HG03442 (cell line): Measurements from ENCODE around the gene PICK1.
"Not testable (repeated sequence)": the region's sequence is repeated elsewhere in the genome, so short reads cannot be mapped to it uniquely, and the experiment has no call there.

Experiments
- ATAC-seq: cut with Tn5 transposase; IDR thresholded peaks from one replicate; pipeline ENCODE4 v1.9.1; 2021; ENCODE audit warnings: mild to moderate bottlenecking, moderate library complexity; ENCODE audit not compliant: unreplicated experiment

PICK1 gene

DNA sequence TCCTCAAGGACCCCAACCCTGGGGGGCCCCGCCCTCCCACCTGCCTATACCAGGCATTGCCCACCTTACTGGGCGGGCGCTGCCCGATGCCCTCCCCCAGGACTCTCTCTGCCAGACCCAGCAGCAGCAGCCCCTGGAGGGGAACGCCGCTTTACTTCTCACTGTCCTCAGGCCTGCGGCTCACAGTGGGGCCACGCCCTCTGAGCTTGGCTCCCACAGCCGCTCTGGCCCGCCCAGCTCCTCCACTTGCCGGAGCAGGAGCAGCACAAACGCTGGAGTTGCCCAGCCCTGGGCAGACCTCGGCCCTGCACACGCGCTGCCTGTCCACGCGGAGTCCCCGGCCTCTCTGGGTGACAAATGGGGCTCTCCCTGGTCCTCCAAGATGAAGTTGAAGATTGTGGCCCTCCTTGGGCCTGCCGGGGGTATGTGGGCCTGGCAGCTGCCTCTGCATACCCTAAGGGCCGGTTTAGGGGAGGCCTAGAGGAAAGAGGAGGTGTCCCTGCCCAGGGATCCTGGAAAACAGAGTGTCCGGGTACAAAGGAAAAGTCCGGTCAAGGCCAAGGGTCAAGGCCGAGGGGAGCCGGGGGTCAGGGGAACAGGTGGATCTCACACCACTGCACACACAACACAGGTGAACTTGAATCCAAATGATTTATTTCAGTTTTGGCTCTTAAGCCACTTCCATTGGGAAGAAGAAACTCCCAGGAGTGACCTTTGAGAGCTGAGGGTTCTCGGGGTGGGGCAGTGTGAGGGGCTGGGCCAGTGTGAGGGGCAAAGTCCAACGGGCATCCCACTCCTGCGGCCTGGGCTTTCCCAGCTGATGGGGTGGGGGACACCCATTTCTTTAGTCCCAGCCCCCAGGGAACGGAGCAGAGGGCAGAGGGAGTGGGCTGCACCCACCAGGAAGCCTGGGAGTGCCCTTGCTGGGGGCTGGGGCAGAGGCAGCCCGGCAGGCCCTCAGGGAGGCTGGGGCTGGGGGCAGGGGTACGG is 54.0 kb downstream of the PICK1 start:
- no peak for ATAC-seq

DNA sequence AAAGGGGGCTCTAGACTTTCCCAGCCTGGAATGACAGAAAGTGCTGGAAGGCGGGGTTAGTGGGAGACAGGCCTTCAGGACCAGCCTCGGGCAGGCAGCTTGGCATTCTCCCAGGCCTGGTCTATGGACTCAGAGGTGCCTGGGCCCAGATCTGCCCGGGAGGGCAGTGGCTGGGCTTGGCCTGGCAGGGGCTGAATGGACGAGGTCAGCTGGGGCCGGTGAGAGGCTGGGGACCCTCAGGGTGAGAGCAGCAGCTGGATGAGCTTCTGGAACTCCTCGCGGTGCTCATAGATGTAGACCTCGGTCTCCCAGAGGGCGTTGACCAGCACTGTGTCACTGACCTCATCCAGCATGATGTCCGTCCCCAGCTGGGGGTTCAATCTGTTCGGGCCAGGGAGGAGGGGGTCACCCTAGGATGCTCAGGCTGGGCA is 54.7 kb downstream of the PICK1 start:
- no peak for ATAC-seq

GRCh38 chr22:38112381-38112780 is 55.2 kb downstream of the PICK1 start:
- ATAC-seq, result no peak

GRCh38 chr22:38114484-38115398 is 57.5 kb downstream of the PICK1 start:
- no peak for ATAC-seq

- ATAC-seq, result no peak
These were observed 58.4 kb downstream of the PICK1 start for GRCh38 chr22:38115423-38116205.

DNA sequence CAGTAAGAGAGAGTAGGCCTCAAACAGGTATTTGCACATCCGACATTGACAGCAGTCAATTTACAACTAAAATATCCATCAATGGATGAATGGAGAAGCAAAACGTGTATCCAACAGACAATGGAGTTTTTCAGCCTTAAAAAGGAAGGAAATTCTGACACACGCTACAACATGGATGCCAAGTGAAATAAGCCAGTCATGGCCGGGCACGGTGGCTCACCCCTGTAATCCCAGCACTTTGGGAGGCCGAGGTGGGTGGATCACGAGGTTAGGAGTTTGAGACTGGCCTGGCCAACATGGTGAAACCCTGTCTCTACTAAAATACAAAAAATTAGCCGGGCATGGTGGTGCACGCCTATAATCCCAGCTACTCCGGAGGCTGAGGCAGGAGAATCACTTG is 60.4 kb downstream of the PICK1 start:
- ATAC-seq, result not testable (repeated sequence)

DNA sequence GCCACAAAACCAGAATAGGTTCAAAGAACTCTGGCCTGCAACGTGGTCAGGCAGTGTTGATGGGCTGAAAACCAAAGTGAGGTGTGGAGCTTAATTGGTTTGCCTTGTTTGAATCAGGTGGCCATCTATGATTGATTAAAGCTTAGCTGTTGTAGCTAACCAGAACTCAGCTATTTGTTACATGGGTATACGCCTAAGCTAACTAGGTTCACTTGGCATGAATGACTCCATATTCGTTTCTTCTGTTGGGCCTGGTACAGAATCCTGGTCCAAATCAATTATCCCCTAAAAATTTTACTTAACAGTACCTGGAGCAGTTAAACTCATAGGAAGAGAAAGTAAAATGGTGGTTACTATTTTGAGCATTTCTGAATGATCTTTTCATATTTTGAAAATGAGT is 61.0 kb downstream of the PICK1 start:
- ATAC-seq, result no peak

- ATAC-seq, result not testable (repeated sequence)
These were observed 61.5 kb downstream of the PICK1 start for GRCh38 chr22:38118747-38119146.

DNA sequence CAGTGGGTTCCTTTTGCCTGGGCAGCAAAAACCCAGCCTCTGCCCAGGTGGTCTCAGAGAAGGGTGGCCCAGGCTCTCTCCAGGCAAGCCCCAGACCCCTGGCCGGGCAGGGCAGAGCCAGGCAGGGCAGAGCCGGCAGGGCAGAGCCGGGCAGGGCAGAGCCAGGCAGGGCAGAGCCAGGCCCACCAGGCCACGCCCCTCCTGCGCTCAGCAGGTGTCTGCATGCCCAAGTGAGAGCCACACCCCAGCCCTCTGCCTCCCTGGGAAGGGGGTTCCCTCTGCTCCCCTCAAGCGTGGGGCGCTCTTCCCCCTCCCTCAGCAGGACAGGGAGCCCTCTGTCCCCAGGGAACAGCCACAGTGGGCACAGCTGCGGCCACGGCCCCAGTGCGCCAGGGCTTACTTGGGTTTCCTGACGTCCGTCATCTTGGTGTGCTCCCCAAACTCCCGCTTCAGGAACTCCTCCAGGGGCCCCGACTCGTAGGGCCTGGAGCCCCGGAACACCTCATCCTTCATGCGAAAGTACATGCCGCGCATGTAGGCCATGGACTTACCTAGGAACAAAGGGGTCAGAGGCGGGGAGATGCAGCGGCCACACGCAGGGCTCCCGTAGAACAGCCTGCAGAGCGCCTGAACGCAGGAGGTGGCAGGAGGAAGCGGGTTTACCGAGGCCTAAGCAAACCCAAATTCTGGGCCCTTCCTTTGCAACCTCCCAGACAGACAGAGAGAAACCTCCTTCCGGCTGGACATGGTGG is 63.3 kb downstream of the PICK1 start:
- ATAC-seq, result no peak

GRCh38 chr22:38122616-38123015 is 65.4 kb downstream of the PICK1 start:
- no peak for ATAC-seq

DNA sequence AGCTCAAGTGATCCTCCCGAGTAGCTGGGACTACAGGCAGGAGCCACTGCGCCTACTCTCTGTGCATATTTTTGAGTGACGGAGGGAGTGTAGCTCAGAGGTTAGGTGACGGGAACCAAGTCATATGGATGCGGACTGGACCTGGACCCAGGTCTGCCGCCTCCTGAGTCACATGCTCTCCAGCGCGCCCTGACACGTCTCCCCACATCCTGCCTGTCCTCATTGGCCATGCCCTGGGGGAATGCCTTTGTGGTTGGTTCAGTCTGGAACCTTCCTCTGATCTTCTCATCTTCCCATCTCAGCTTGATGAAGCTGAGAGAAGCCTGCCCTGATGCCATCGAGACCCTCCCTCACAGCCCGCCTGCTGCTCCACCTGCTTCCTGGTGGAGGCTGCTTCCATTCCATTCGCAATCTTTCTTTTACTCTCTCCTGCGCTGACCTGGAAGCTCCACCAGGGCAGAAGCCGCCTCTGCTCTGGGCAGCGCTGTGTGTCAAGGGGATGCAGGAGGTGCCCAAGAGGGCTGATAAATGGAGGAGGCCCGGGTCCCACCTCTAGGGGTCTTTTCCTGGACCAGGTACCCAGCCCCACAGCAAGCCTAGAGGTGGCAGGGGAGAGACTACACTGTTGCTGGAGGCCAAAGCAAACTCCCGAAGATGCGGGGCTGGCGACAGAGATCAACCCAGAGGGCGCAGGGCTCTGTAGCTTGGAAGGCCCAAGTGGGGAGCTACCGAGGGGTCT is 67.2 kb downstream of the PICK1 start:
- no peak for ATAC-seq

DNA sequence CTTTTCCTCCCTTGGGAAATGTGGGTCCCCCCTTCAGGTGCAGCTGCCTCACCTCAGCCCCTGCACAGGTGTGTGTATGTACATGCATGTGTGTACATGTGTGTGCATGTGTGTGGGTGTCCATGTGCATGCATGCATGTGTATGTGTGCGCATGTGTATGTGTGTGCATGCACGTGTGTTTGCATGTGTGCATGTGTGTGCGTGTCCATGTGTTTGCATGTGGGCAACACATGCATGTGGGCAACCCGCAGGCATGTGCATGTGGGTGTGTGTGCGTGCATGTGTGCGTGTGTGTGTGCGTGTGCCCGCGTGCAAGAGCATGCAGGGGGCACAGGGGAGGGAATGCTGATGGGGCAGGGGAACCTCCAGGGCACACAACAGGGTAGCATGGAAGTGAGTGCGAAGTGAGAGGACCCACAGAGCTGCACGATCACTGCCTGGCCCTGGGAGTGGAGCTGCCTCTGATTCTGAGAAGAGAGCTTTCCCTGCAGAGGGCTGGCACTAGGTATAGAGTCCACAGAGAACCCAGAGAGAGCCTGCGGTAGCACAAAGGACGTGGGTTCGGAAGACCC is 67.9 kb downstream of the PICK1 start:
- ATAC-seq, result no peak
